ENCODE results near the gene CLCN7. TPM values are rescaled to one million over a fixed set of nuclear protein-coding genes. Genes with fewer than 3 reads are reported as not detected.

Gene CLCN7
- total RNA-seq, 2 donors from 2014 or later, result 42.4 to 61.5 TPM

DNA sequence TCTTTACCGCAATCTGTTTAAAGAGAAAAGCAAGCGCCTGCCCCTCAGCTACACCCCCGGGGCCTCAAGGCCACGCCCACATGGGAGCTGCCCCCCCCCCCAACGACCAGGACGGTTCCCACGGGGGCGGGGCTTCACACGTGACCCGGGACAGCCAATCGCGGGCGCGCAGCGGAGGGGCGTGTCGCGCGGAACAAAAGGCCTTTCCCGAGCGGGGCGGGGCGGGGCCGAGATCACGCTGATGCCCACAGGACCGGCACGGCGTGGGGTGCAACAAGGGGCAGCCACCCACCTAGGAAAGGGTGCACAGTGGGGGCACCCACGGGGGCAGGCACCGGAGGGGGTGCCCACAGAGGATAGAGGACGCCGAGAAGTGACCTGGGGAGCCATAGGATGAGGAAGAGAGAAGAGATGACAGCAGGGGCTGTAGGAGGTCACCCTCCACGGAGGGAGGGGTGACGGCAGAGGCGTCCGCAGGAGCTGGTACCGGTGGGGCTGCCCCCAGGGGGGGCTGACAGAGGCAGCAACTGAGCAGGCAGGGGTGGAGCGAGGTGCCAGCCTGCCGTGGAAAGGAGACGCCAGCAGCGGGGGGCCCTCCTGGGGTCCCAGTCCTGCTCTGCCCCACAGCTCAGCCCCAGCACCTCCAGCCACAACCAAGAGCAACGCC is 66.5 kb downstream of the CLCN7 start:
- H3K4me1 ChIP-seq, result peaks cover 4% of the 10 kb centered on the region
- DNase-seq, result peak; percentile 98
- peak overlapping the region; percentile 12 to 63 for H3K9ac ChIP-seq (ENCODE audit: low read depth in 2 of 2, low read length in 2 of 2)
- TF ChIP-seq, protein P1, sequence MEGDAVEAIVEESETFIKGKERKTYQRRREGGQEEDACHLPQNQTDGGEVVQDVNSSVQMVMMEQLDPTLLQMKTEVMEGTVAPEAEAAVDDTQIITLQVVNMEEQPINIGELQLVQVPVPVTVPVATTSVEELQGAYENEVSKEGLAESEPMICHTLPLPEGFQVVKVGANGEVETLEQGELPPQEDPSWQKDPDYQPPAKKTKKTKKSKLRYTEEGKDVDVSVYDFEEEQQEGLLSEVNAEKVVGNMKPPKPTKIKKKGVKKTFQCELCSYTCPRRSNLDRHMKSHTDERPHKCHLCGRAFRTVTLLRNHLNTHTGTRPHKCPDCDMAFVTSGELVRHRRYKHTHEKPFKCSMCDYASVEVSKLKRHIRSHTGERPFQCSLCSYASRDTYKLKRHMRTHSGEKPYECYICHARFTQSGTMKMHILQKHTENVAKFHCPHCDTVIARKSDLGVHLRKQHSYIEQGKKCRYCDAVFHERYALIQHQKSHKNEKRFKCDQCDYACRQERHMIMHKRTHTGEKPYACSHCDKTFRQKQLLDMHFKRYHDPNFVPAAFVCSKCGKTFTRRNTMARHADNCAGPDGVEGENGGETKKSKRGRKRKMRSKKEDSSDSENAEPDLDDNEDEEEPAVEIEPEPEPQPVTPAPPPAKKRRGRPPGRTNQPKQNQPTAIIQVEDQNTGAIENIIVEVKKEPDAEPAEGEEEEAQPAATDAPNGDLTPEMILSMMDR (IDR thresholded peaks at IDR 0.05), result no peak
- no peaks in the 10 kb centered on the region for H3K36me3 ChIP-seq
- H3K4me3 ChIP-seq, result peak overlapping the region; percentile 40
- intact Hi-C loops (cut with DNase I), result no loop called here
- no peak overlapping the region for H3K27ac ChIP-seq
- H3K27me3 ChIP-seq, result no peaks in the 10 kb centered on the region
- H3K9me3 ChIP-seq, result no peaks in the 10 kb centered on the region

DNA sequence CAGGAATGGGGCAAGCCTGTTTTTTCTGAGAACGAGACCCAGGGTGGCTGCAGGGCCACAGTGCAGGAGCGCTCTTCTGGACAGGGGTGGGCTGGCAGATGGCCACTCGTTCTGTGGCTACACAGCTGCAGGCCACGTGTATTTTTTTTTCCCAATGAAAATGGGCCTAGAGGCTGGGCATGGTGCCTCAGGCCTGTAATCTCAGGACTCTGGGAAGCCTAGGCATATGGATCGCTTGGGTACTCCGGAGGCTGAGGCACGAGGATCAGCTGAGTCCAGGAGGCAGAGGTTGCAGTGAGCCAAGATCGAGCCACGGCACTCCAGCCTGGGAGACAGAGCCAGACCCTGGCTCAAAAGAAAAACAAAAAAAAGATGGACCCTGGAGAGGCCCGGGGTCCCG is 67.1 kb downstream of the CLCN7 start:
- Histone ChIP-seq H3K36me3 (no peaks in the 10 kb centered on the region), H3K9ac (ENCODE audit: low read depth in 2 of 2, low read length in 2 of 2) (no peak overlapping the region), H3K4me3 (peak overlapping the region; percentile 40), H3K4me1 (peaks cover 4% of the 10 kb centered on the region), H3K27ac (no peak overlapping the region), H3K9me3 (no peaks in the 10 kb centered on the region), H3K27me3 (no peaks in the 10 kb centered on the region)
- intact Hi-C loops (cut with DNase I), result no loop called here
- DNase-seq, result no peak
- TF ChIP-seq, protein P1 (IDR thresholded peaks at IDR 0.05), result no peak

DNA sequence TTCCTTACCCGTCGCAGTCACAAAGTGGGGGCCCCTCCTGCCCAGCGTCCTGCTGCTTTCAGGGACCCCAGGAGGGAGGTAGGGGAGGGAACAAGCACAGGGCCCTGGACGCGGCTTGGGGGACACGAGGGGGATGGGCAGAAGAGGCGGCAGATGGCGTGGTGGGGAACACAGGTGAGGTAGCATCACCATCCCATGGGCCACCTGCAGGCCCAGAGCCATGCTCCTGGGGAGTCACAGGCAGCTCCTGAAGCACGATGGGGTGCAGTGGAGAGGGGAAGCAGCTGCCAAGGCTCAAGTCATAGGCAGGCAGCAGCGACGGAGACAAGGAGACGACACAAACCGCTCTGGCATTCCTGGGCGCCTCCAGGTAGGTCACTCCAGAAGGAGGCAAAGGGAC is 71.1 kb downstream of the CLCN7 start:
- Histone ChIP-seq H3K9me3 (no peaks in the 10 kb centered on the region), H3K9ac (ENCODE audit: low read depth in 2 of 2, low read length in 2 of 2) (no peak overlapping the region), H3K27ac (no peak overlapping the region), H3K36me3 (peaks cover 6% of the 10 kb centered on the region), H3K27me3 (no peaks in the 10 kb centered on the region), H3K4me1 (peaks cover 4% of the 10 kb centered on the region), H3K4me3 (no peak overlapping the region)
- intact Hi-C loops (cut with DNase I), result no loop called here
- TF ChIP-seq, protein P1 (IDR thresholded peaks at IDR 0.05), result no peak
- DNase-seq, result no peak

DNA sequence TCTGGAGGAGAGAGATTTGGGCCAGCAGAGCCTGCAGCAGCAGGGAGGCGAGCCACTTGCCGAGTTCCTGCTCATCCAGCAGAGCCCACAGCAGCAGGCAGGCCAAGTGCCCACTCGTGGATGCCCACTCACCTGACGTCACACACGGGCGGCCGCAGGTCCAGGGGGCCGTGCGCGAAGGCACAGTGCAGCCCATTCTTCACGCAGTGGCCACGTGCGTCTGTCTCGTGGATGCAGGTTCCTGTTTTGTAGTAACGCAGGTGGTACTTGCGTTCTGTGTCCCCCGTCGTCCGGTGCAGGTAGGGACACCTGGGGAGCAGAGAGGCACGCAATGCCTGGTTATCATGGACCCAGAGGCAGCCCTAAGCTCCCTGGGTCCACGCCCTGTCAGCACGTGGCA is 71.8 kb downstream of the CLCN7 start:
- DNase-seq, result no peak
- H3K27me3 ChIP-seq, result no peaks in the 10 kb centered on the region
- H3K36me3 ChIP-seq, result peaks cover 6% of the 10 kb centered on the region
- no peaks in the 10 kb centered on the region for H3K4me1 ChIP-seq
- H3K27ac ChIP-seq, result no peak overlapping the region
- H3K9me3 ChIP-seq, result no peaks in the 10 kb centered on the region
- no peak overlapping the region for H3K9ac ChIP-seq (ENCODE audit: low read depth in 2 of 2, low read length in 2 of 2)
- no peak overlapping the region for H3K4me3 ChIP-seq
- TF ChIP-seq, protein P1 (IDR thresholded peaks at IDR 0.05), result no peak
- intact Hi-C loops (cut with DNase I), result no loop called here

DNA sequence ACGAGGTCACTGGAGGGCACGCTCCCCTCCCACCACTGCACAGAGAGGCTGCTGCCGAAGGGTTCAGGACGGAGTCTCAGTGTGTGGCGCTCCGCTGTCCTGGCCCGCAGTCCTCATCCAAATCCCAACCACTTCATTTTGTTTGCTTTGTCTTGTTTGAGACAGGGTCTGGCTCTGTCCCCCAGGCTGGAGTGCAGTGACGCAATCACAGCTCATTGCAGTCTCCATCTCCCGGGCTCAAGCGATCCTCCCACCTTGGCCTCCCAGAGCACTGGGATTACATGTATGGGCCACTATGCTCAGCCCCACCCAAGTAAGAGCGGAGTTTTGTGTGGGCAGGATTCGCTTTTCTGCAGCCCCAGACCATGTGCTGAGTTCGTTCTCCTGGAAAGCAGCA is 73.1 kb downstream of the CLCN7 start:
- peaks cover 6% of the 10 kb centered on the region for H3K36me3 ChIP-seq
- no peak overlapping the region for H3K9ac ChIP-seq (ENCODE audit: low read depth in 2 of 2, low read length in 2 of 2)
- intact Hi-C loops (cut with DNase I), result no loop called here

More for the DNA sequence above, 73.1 kb downstream of the CLCN7 start:
- Histone ChIP-seq H3K27ac (no peak overlapping the region), H3K4me3 (no peak overlapping the region), H3K4me1 (no peaks in the 10 kb centered on the region), H3K27me3 (no peaks in the 10 kb centered on the region), H3K9me3 (no peaks in the 10 kb centered on the region)
- no peak for DNase-seq
- TF ChIP-seq, protein P1 (IDR thresholded peaks at IDR 0.05), result no peak
